Fibroblast of lung (primary cell): ENCODE data around the gene KCNMB3.

Experiments
- CTCF ChIP-seq, 2 donors: IDR thresholded peaks in 1 of 2; conservative IDR thresholded peaks in 1 of 2; 1 replicate in 1 of 2; 2 replicates in 1 of 2; pipeline ENCODE4 v1.5.1; 2011 to 2012; ENCODE audit warnings: low read length in 2 of 2, control low read depth in 1 of 2, inconsistent platforms in 1 of 2, low read depth in 1 of 2, mild to moderate bottlenecking in 1 of 2
- EZH2 ChIP-seq: IDR thresholded peaks from 2 replicates; pipeline ENCODE4 v1.5.1; 2012; ENCODE audit warnings: low read length, control low read depth, mild to moderate bottlenecking; ENCODE audit errors: missing control alignments

- no peak for TF ChIP-seq CTCF (conservative IDR thresholded peaks at IDR 0.05 in 1 of 2, IDR thresholded peaks at IDR 0.05 in 1 of 2; ENCODE audit: low read depth in 1 of 2, low read length in 2 of 2)
- TF ChIP-seq EZH2 = no peak
These were observed 50.1 kb downstream of the KCNMB3 start for GRCh38 chr3:179200790-179201189.
